Caco-2 (cell line): ENCODE data around the gene SERINC4. TPM values are rescaled to one million over a fixed set of nuclear protein-coding genes. Genes with fewer than 3 reads are reported as not detected.

Experiments
- BruUV-seq: library from RNA; stranded (reverse); fragments of 400-500 nt; replicated peaks from 2 replicates; lab custom pipeline; 2021; lab: Mats Ljungman, UMichigan
- CTCF ChIA-PET: fragments of 300-600 bp; sonication (Branson Sonifier 250); formaldehyde crosslinking; loops from one replicate; lab custom pipeline; 2022; ENCODE audit warnings: antibody characterized with exemption; lab: Charles Lee
- POLR2A ChIA-PET: fragments of 300-600 bp; sonication (Branson Sonifier 250); formaldehyde crosslinking; loops from one replicate; lab custom pipeline; 2022; ENCODE audit warnings: antibody characterized with exemption; lab: Charles Lee
- DNase-seq, 2 experiments: peaks; one replicate each; pipeline versions ENCODE4 v3.0.0 to v3.0.0-alpha.2; 2020 to 2022
- H3K27me3 ChIP-seq: replicated peaks from 2 replicates; pipeline ENCODE4 v1.6.0; 2011; ENCODE audit warnings: low read length; ENCODE audit not compliant: control insufficient read depth, insufficient read depth
- H3K36me3 ChIP-seq: 2 replicates; pipeline ENCODE4 v1.5.1; 2011; ENCODE audit warnings: low read length; ENCODE audit not compliant: control insufficient read depth, insufficient read depth
- H3K4me1 ChIP-seq: fragments of 250-450 bp; sonication (Bioruptor Pico); 2 replicates; pipeline ENCODE4 v1.5.1; 2020; ENCODE audit warnings: mild to moderate bottlenecking
- H3K4me3 ChIP-seq: 2 replicates; pipeline ENCODE4 v1.5.1; 2011; ENCODE audit warnings: low read depth, mild to moderate bottlenecking, control low read depth, low read length
- H3K9me3 ChIP-seq: fragments of 250-450 bp; sonication (Bioruptor Pico); 2 replicates; pipeline ENCODE4 v1.5.1; 2020; ENCODE audit warnings: mild to moderate bottlenecking, moderate library complexity
- H3K27ac Mint-ChIP-seq: one replicate; pipeline ENCODE4 v1.8.0; 2022; ENCODE audit warnings: mixed read lengths; ENCODE audit not compliant: unreplicated experiment
- H3K27me3 Mint-ChIP-seq: one replicate; pipeline ENCODE4 v1.8.0; 2022; ENCODE audit warnings: mixed read lengths; ENCODE audit not compliant: insufficient read depth, unreplicated experiment
- H3K36me3 Mint-ChIP-seq: one replicate; pipeline ENCODE4 v1.8.0; 2022; ENCODE audit warnings: mild to moderate bottlenecking, mixed read lengths; ENCODE audit not compliant: insufficient read depth, unreplicated experiment
- H3K4me1 Mint-ChIP-seq: one replicate; pipeline ENCODE4 v1.8.0; 2022; ENCODE audit warnings: low read depth, mixed read lengths; ENCODE audit not compliant: unreplicated experiment
- H3K4me3 Mint-ChIP-seq: one replicate; pipeline ENCODE4 v1.8.0; 2022; ENCODE audit warnings: mild to moderate bottlenecking, moderate library complexity, mixed read lengths; ENCODE audit not compliant: unreplicated experiment
- H3K9me3 Mint-ChIP-seq: one replicate; pipeline ENCODE4 v1.8.0; 2022; ENCODE audit warnings: mixed read lengths; ENCODE audit not compliant: unreplicated experiment
- intact Hi-C: fragments of 100-400 bp; cut with micrococcal nuclease; formaldehyde crosslinking; loops from one replicate; pipeline ENCODE4 v1.10.0; 2022; ENCODE audit not compliant: unreplicated experiment
- total RNA-seq: library from RNA; stranded (reverse); gene quantifications from 2 replicates; pipeline ENCODE4 v1.2.3, GENCODE V29; 2022
- TF ChIP-seq, protein P1 (sequence below), 2 experiments: fragments of 200-600 bp in 1 of 2; IDR thresholded peaks; 1 replicate in 1 of 2; 2 replicates in 1 of 2; pipeline versions ENCODE4 v1.5.1 to v1.8.0; 2011 to 2022; ENCODE audit warnings: antibody characterized with exemption in 1 of 2, control low read depth in 1 of 2, inconsistent platforms in 1 of 2, low read depth in 1 of 2, low read length in 1 of 2, mild to moderate bottlenecking in 1 of 2, moderate library complexity in 1 of 2; ENCODE audit not compliant: insufficient read depth in 1 of 2, severe bottlenecking in 1 of 2, unreplicated experiment in 1 of 2

Gene SERINC4
- total RNA-seq, 1 experiment from 2014 or later = 0.23 TPM

DNA sequence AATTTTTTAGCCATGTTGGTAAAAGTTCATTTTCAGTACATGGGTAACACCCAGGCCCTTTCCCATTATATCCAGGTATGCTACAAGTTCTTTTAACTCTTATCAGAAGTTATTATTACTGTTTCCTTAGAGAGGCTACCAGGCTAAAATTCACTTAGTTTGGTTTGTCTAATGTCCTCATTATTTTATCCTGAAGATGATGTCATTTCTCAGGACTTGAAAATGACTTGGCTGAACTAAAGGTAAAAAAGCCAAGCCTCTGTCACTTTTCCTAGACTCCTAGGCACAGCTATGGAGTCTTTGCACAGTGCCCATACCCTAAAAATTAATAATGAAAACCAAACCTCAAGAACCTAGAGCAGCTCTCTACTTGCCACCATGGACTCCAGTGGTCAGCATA lies 27.4 kb downstream of the SERINC4 start:
- CTCF ChIA-PET = no interaction called here
- Mint-ChIP-seq H3K36me3 (peaks cover 70% of the 10 kb centered on the region), H3K27ac (no peak overlapping the region), H3K4me3 (no peak overlapping the region), H3K27me3 (no peaks in the 10 kb centered on the region), H3K4me1 (no peaks in the 10 kb centered on the region), H3K9me3 (no peaks in the 10 kb centered on the region)
- TF ChIP-seq, protein P1, sequence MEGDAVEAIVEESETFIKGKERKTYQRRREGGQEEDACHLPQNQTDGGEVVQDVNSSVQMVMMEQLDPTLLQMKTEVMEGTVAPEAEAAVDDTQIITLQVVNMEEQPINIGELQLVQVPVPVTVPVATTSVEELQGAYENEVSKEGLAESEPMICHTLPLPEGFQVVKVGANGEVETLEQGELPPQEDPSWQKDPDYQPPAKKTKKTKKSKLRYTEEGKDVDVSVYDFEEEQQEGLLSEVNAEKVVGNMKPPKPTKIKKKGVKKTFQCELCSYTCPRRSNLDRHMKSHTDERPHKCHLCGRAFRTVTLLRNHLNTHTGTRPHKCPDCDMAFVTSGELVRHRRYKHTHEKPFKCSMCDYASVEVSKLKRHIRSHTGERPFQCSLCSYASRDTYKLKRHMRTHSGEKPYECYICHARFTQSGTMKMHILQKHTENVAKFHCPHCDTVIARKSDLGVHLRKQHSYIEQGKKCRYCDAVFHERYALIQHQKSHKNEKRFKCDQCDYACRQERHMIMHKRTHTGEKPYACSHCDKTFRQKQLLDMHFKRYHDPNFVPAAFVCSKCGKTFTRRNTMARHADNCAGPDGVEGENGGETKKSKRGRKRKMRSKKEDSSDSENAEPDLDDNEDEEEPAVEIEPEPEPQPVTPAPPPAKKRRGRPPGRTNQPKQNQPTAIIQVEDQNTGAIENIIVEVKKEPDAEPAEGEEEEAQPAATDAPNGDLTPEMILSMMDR (IDR thresholded peaks at IDR 0.05; ENCODE audit: insufficient read depth in 1 of 2, low read depth in 1 of 2, low read length in 1 of 2, severe bottlenecking in 1 of 2, unreplicated experiment in 1 of 2) = no peak
- BruUV-seq = no TSS peak
- POLR2A ChIA-PET = no interaction called here
- Histone ChIP-seq H3K27me3 (no peaks in the 10 kb centered on the region), H3K9me3 (no peaks in the 10 kb centered on the region), H3K4me3 (no peak overlapping the region), H3K4me1 (no peaks in the 10 kb centered on the region), H3K36me3 (peaks cover 1% of the 10 kb centered on the region; the same call in 1 of the 2 replicates)
- intact Hi-C loops = no loop called here
- no peak for DNase-seq

DNA sequence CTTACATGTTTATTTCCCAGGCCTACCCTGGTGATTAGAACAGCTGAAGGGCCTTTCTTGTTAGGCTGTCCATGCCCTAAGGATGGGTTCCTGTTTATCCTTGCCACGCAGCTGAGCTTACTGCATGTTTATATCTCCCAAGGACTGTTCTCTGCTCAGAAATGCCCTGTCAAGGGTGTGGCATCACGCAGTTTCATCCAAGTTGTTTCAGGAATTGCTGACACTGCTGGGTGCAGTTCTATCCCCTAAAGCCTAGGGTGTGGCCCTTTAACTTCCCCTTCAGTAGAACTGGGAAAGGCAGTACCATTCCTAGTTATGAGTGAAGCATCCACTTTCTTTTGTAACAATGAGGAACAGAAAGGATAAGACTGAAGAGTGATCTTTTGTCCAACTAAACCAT lies 28.2 kb downstream of the SERINC4 start:
- no peaks in the 10 kb centered on the region for H3K27me3 ChIP-seq
- CTCF ChIA-PET = no interaction called here
- no peak overlapping the region for H3K4me3 ChIP-seq
- Mint-ChIP-seq H3K4me1 (no peaks in the 10 kb centered on the region), H3K27ac (no peak overlapping the region), H3K4me3 (no peak overlapping the region), H3K36me3 (peaks cover 78% of the 10 kb centered on the region), H3K27me3 (no peaks in the 10 kb centered on the region), H3K9me3 (no peaks in the 10 kb centered on the region)
- intact Hi-C loops = no loop called here
- H3K4me1 ChIP-seq = no peaks in the 10 kb centered on the region
- peaks cover 1% of the 10 kb centered on the region; the same call in 1 of the 2 replicates for H3K36me3 ChIP-seq
- BruUV-seq = no TSS peak
- DNase-seq = no peak
- POLR2A ChIA-PET = no interaction called here
- H3K9me3 ChIP-seq = no peaks in the 10 kb centered on the region
- TF ChIP-seq, protein P1 (IDR thresholded peaks at IDR 0.05; ENCODE audit: insufficient read depth in 1 of 2, low read depth in 1 of 2, low read length in 1 of 2, severe bottlenecking in 1 of 2, unreplicated experiment in 1 of 2) = no peak

DNA sequence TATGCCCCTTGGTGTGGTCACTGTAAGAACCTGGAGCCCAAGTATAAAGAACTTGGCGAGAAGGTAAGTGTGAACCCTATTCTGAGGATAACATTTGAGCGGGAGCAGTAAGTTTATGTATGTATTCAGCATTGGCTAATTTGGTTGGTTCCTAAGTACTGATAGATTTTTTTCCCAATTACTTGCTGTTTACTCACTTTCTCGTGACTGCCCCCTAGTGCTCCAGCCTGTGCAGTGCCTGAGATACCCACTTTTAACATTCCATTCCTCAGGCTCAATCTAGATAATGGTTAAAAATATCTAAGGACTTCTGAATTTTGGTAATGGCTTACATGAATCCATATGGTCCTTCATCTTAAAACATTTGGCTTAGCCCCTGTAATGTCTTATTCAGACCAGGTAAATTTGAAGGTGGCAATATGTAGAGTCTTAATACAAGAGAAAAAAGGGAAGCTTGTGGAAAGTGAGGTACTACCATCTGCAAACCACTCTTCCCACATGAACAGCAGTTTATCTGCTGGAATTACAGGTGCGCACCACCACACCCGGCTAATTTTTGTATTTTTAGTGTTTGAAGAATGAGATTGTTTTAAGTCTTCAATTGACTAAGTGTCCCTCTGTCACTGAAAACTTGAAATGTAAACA lies 30.3 kb downstream of the SERINC4 start:
- Mint-ChIP-seq H3K36me3 (peaks cover 85% of the 10 kb centered on the region), H3K4me1 (no peaks in the 10 kb centered on the region), H3K27ac (no peak overlapping the region), H3K4me3 (no peak overlapping the region), H3K9me3 (no peaks in the 10 kb centered on the region), H3K27me3 (no peaks in the 10 kb centered on the region)
- DNase-seq = peak; percentile 57 to 69
- no peaks in the 10 kb centered on the region for H3K27me3 ChIP-seq
- TF ChIP-seq, protein P1 (IDR thresholded peaks at IDR 0.05; ENCODE audit: insufficient read depth in 1 of 2, low read depth in 1 of 2, low read length in 1 of 2, severe bottlenecking in 1 of 2, unreplicated experiment in 1 of 2) = peak; percentile 62 to 77
- no peak overlapping the region for H3K4me3 ChIP-seq
- H3K36me3 ChIP-seq = peaks cover 1% of the 10 kb centered on the region; the same call in 1 of the 2 replicates
- no peaks in the 10 kb centered on the region for H3K9me3 ChIP-seq
- ChIA-PET POLR2A (no interaction called here), CTCF (no interaction called here)
- intact Hi-C loops = no loop called here
- H3K4me1 ChIP-seq = no peaks in the 10 kb centered on the region
- no TSS peak for BruUV-seq
